SK-N-SH treated with all-trans-retinoic acid at 6 μM for 48 hours (cell line): ENCODE data around the gene SYDE1.

Source experiments
- ARNTL ChIP-seq: fragments of 450-650 bp; formaldehyde crosslinking; IDR thresholded peaks from 2 replicates; pipeline ENCODE4 v1.5.0; 2020; ENCODE audit warnings: low read depth, mild to moderate bottlenecking, moderate library complexity, borderline replicate concordance
- CREB5 ChIP-seq: fragments of 250-450 bp; sonication (Bioruptor Pico); IDR thresholded peaks from 2 replicates; pipeline ENCODE4 v1.5.1; 2020; ENCODE audit warnings: low read depth, mild to moderate bottlenecking, moderate library complexity
- ESRRG ChIP-seq: fragments of 250-450 bp; sonication (Bioruptor Pico); IDR thresholded peaks from 2 replicates; pipeline ENCODE4 v1.6.1; 2021; ENCODE audit warnings: mild to moderate bottlenecking
- ISL1 ChIP-seq: fragments of 250-450 bp; sonication (Bioruptor Pico); IDR thresholded peaks from 2 replicates; pipeline ENCODE4 v2.1.2; 2022; ENCODE audit warnings: mild to moderate bottlenecking, moderate library complexity
- PATZ1 ChIP-seq: fragments of 250-450 bp; sonication (Bioruptor Pico); IDR thresholded peaks from 2 replicates; pipeline ENCODE4 v1.8.0; 2020; ENCODE audit warnings: mild to moderate bottlenecking, moderate library complexity, borderline replicate concordance
- PPARA ChIP-seq: fragments of 250-450 bp; sonication (Bioruptor Pico); IDR thresholded peaks from 2 replicates; pipeline ENCODE4 v1.5.0; 2020; ENCODE audit warnings: mild to moderate bottlenecking, borderline replicate concordance
- TOX ChIP-seq: fragments of 250-450 bp; sonication (Bioruptor Pico); IDR thresholded peaks from 2 replicates; pipeline ENCODE4 v1.8.0; 2021; ENCODE audit warnings: mild to moderate bottlenecking, moderate library complexity, borderline replicate concordance
- ZFP3 ChIP-seq: fragments of 250-450 bp; sonication (Bioruptor Pico); IDR thresholded peaks from 2 replicates; pipeline ENCODE4 v1.5.0; 2020; ENCODE audit warnings: mild to moderate bottlenecking, moderate library complexity
- ZFP30 ChIP-seq: fragments of 450-650 bp; formaldehyde crosslinking; IDR thresholded peaks from 2 replicates; pipeline ENCODE4 v1.5.0; 2022; ENCODE audit warnings: mild to moderate bottlenecking, moderate library complexity
- ZNF565 ChIP-seq: fragments of 450-650 bp; formaldehyde crosslinking; conservative IDR thresholded peaks from 2 replicates; pipeline ENCODE4 v1.5.0; 2020; ENCODE audit warnings: low read depth, mild to moderate bottlenecking, moderate library complexity

DNA sequence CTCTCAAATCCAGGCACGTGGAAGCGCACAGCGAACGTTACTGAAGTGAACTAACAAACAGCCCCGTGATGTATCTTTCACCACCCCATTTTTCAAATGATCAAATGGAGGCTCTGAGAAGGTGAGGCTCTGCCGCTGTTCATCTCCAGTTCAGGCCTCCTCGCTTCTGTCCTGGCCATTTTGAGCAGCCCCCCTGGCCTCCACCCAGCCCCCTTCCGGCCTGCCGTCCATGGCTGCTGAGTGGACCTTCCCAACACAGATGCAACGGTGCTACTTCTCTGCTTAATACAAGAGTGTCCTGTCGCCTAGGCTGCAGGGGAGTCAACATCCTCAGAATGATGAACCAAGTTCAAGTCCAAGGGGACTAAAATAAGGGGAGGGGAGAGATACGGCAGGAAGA lies 9.7 kb downstream of the SYDE1 start:
- TF ChIP-seq PATZ1 (CRISPR knock-in tag) (no peak), ISL1 (CRISPR knock-in tag) (no peak), CREB5 (CRISPR knock-in tag) (no peak), ESRRG (no peak), ZFP30 (CRISPR knock-in tag) (no peak), TOX (no peak), PPARA (CRISPR knock-in tag) (no peak), ARNTL (CRISPR knock-in tag) (no peak), ZFP3 (no peak), ZNF565 (CRISPR knock-in tag) (no peak)
